22Rv1 (cell line): ENCODE results near the gene SORL1.

Experiments
- H3K27ac ChIP-seq: fragments of 450-650 bp; 2 replicates; pipeline ENCODE4 v1.5.1; 2017
- CTCF ChIP-seq: fragments of 450-650 bp; IDR thresholded peaks from 2 replicates; pipeline ENCODE4 v1.5.1; 2017; ENCODE audit warnings: mild to moderate bottlenecking
- ZFX ChIP-seq: fragments of 450-650 bp; IDR thresholded peaks from 2 replicates; pipeline ENCODE4 v1.6.1; 2017; ENCODE audit warnings: antibody characterized with exemption, borderline replicate concordance

The SORL1 gene

GRCh38 chr11:121664144-121664543 is 212.0 kb downstream of the SORL1 start:
- TF ChIP-seq CTCF, result no peak
- no peak for TF ChIP-seq ZFX

GRCh38 chr11:121665206-121665838 is 213.2 kb downstream of the SORL1 start:
- TF ChIP-seq CTCF (no peak), ZFX (no peak)

More at GRCh38 chr11:121664144-121664543, 212.0 kb downstream of the SORL1 start:
- no peak overlapping the region for H3K27ac ChIP-seq

DNA sequence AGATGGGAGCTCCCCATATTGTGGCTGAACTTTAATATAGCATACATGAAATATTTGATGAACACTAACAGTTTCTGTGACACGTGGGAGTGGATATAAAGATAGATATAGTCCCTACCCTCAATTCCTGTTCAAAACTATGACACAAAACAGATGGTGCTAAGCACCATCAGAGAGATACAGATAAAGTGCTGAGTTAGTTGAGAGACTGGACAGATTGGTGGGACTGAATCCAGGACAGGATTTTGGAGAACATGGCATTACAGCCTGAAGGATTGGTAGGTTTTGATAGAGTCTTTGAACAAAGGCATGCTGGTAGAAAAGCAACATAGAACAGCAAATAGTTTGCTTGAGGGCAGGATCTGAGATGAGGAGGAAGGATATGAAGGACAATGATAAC is 215.7 kb downstream of the SORL1 start:
- no peak for TF ChIP-seq CTCF
- TF ChIP-seq ZFX, result no peak
- H3K27ac ChIP-seq, result no peak overlapping the region

More at GRCh38 chr11:121665206-121665838, 213.2 kb downstream of the SORL1 start:
- H3K27ac ChIP-seq, result no peak overlapping the region

DNA sequence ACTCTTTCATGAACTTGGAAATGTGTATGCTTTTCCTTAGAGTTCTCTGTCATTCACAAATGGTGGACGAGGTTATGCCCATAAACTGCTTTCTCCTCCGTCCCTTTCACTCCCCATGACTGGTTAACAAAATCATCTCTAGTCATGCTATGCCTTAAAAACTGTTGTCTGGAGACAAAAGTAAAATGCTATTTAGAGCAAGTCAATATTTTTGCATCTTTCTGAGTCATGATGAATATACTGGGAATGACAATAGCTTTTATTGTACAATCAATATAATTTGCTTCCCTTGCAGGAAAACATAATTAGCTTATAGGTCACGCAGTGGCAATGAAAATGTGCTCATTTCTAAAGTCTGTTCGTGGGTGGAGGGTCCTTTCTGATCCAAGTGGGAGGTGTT is 217.3 kb downstream of the SORL1 start:
- no peak for TF ChIP-seq ZFX
- no peak for TF ChIP-seq CTCF
- H3K27ac ChIP-seq, result no peak overlapping the region

- no peak overlapping the region for H3K27ac ChIP-seq
- TF ChIP-seq ZFX, result no peak
- TF ChIP-seq CTCF, result no peak
Measured at GRCh38 chr11:121670266-121670665, 218.2 kb downstream of the SORL1 start.

GRCh38 chr11:121670805-121671282 is 218.7 kb downstream of the SORL1 start:
- TF ChIP-seq CTCF (no peak), ZFX (no peak)
- H3K27ac ChIP-seq, result no peak overlapping the region

- H3K27ac ChIP-seq, result no peak overlapping the region
- TF ChIP-seq CTCF, result no peak
- TF ChIP-seq ZFX, result no peak
Measured at GRCh38 chr11:121671283-121672168, 219.4 kb downstream of the SORL1 start.
